Stimulated activated CD8-positive, alpha-beta memory T cell treated with anti-CD3 and anti-CD28 coated beads, Interleukin-4, amount 100 ng/mL, for 48 hours (primary cell): ENCODE measurements around the gene ZSCAN21.

Source experiments
- DNase-seq: peaks from one replicate; pipeline ENCODE4 v3.0.0-alpha.2; 2020

ZSCAN21 gene

GRCh38 chr7:100029596-100029995 is 20.0 kb upstream of the ZSCAN21 start:
- DNase-seq: no peak

- DNase-seq: no peak
Observed at GRCh38 chr7:100033526-100033925, 16.0 kb upstream of the ZSCAN21 start.

- DNase-seq: no peak
Observed at GRCh38 chr7:100034871-100035510, 14.6 kb upstream of the ZSCAN21 start.

- DNase-seq: no peak
Observed at GRCh38 chr7:100035876-100036275, 13.7 kb upstream of the ZSCAN21 start.

- DNase-seq: no peak
Observed at GRCh38 chr7:100038326-100038725, 11.2 kb upstream of the ZSCAN21 start.

- DNase-seq: no peak
Observed at GRCh38 chr7:100040575-100040974, 9.0 kb upstream of the ZSCAN21 start.

GRCh38 chr7:100044718-100045117 is 4.9 kb upstream of the ZSCAN21 start:
- no peak for DNase-seq

GRCh38 chr7:100048680-100049079 is 894 bp upstream of the ZSCAN21 start:
- no peak for DNase-seq

- no peak for DNase-seq
Observed at GRCh38 chr7:100051611-100052010, 2.0 kb downstream of the ZSCAN21 start.

GRCh38 chr7:100053215-100053614 is 3.6 kb downstream of the ZSCAN21 start:
- DNase-seq: no peak

GRCh38 chr7:100057006-100057405 is 7.4 kb downstream of the ZSCAN21 start:
- no peak for DNase-seq

GRCh38 chr7:100059251-100059739 is 9.7 kb downstream of the ZSCAN21 start:
- DNase-seq: no peak

- DNase-seq: no peak
Observed at GRCh38 chr7:100061518-100062193, 12.1 kb downstream of the ZSCAN21 start.

- DNase-seq: no peak
Observed at GRCh38 chr7:100063376-100063775, 13.8 kb downstream of the ZSCAN21 start.

GRCh38 chr7:100064162-100064561 is 14.6 kb downstream of the ZSCAN21 start:
- no peak for DNase-seq

GRCh38 chr7:100065452-100066186 is 16.0 kb downstream of the ZSCAN21 start:
- no peak for DNase-seq

- DNase-seq: no peak
Observed at GRCh38 chr7:100066953-100067352, 17.4 kb downstream of the ZSCAN21 start.

- no peak for DNase-seq
Observed at GRCh38 chr7:100069991-100070390, 20.4 kb downstream of the ZSCAN21 start.

- no peak for DNase-seq
Observed at GRCh38 chr7:100071018-100071723, 21.6 kb downstream of the ZSCAN21 start.

GRCh38 chr7:100072462-100072861 is 22.9 kb downstream of the ZSCAN21 start:
- DNase-seq: no peak

- DNase-seq: no peak
Observed at GRCh38 chr7:100074841-100075240, 25.3 kb downstream of the ZSCAN21 start.

- no peak for DNase-seq
Observed at GRCh38 chr7:100075418-100075817, 25.8 kb downstream of the ZSCAN21 start.

GRCh38 chr7:100077205-100077604 is 27.6 kb downstream of the ZSCAN21 start:
- DNase-seq: no peak
